ENCODE data around the gene CADM2.

- TF ChIP-seq EZH2phosphoT487 (IDR thresholded peaks at IDR 0.05; ENCODE audit: insufficient read depth, low read depth) (no peak), EZH2 (IDR thresholded peaks at IDR 0.05; ENCODE audit: insufficient read depth, poor library complexity, severe bottlenecking) (no peak)
Measured at GRCh38 chr3:85475346-85475745, 516.6 kb downstream of the CADM2 start.
